B cell (primary cell): ENCODE data around the gene CDS2. TPM values are rescaled to one million over a fixed set of nuclear protein-coding genes. Genes with fewer than 3 reads are reported as not detected.

Experiments
- ATAC-seq: fragments of 200-7000 bp; cut with Tn5 transposase; one replicate; pipeline ENCODE4 v1.10.0; 2021; ENCODE audit warnings: low read depth, mild to moderate bottlenecking, moderate number of reproducible peaks, moderate library complexity
- CTCF ChIA-PET: fragments of 350-600 bp; sonication (Branson Sonifier 250); formaldehyde crosslinking; loops from one replicate; lab custom pipeline; 2021; ENCODE audit warnings: antibody characterized with exemption, inconsistent platforms; lab: Charles Lee
- POLR2A ChIA-PET: fragments of 350-600 bp; sonication (Branson Sonifier 250); formaldehyde crosslinking; loops from one replicate; lab custom pipeline; 2021; ENCODE audit warnings: antibody characterized with exemption; lab: Charles Lee
- DNase-seq: peaks from one replicate; pipeline ENCODE4 v3.0.0; 2013
- H2AFZ ChIP-seq: 2 replicates; pipeline ENCODE4 v1.6.1; 2012; ENCODE audit warnings: mild to moderate bottlenecking, low read depth, low read length; ENCODE audit not compliant: insufficient read depth, poor library complexity, severe bottlenecking
- H3K27ac ChIP-seq, 2 donors: 1 replicate in 1 of 2; 2 replicates in 1 of 2; pipeline ENCODE4 v1.5.1; 2012 to 2013; ENCODE audit warnings: low read length in 2 of 2, mild to moderate bottlenecking in 2 of 2, moderate library complexity in 1 of 2
- H3K27me3 ChIP-seq, 4 experiments: fragments of 200-600 bp in 1 of 4; sonication (generic) in 1 of 4; replicated peaks in 1 of 4; 1 replicate in 2 of 4; 2 replicates in 2 of 4; pipeline versions ENCODE4 v1.6.1 to v1.7.0; 2013 to 2016; ENCODE audit warnings: low read length in 3 of 4, mild to moderate bottlenecking in 2 of 4, mixed read lengths in 1 of 4, moderate library complexity in 1 of 4; ENCODE audit not compliant: insufficient read depth in 4 of 4, control insufficient read depth in 3 of 4; ENCODE audit errors: control extremely low read depth in 1 of 4
- H3K36me3 ChIP-seq, 2 experiments: replicated peaks in 1 of 2; 1 replicate in 1 of 2; 2 replicates in 1 of 2; pipeline versions ENCODE4 v1.6.1 to v1.7.1; 2013; ENCODE audit warnings: low read length in 1 of 2; ENCODE audit not compliant: insufficient read depth in 2 of 2, control insufficient read depth in 1 of 2; ENCODE audit errors: control extremely low read depth in 1 of 2, extremely low read depth in 1 of 2
- H3K4me1 ChIP-seq, 2 donors: fragments of 200-600 bp in 1 of 2; sonication (generic) in 1 of 2; 1 replicate in 1 of 2; 2 replicates in 1 of 2; pipeline versions ENCODE4 v1.5.1 to v1.6.1; 2013 to 2017; ENCODE audit warnings: low read length in 2 of 2; ENCODE audit not compliant: control insufficient read depth in 2 of 2, insufficient read depth in 2 of 2
- H3K4me2 ChIP-seq: replicated peaks from 2 replicates; pipeline ENCODE3; 2012; ENCODE audit warnings: mild to moderate bottlenecking, low read depth, low read length; ENCODE audit not compliant: poor library complexity, severe bottlenecking
- H3K4me3 ChIP-seq, 5 experiments: fragments of 200-600 bp in 1 of 5; sonication (generic) in 1 of 5; 1 replicate in 3 of 5; 2 replicates in 2 of 5; pipeline versions ENCODE4 v1.5.1 to v1.7.0; 2011 to 2016; ENCODE audit warnings: low read length in 4 of 5, mild to moderate bottlenecking in 4 of 5, low read depth in 2 of 5, control low read depth in 1 of 5, moderate library complexity in 1 of 5; ENCODE audit not compliant: insufficient read depth in 1 of 5; ENCODE audit errors: control extremely low read depth in 1 of 5, extremely low read depth in 1 of 5
- H3K79me2 ChIP-seq: fragments of 200-600 bp; sonication (generic); one replicate; pipeline ENCODE4 v1.6.0; 2016; ENCODE audit warnings: low read length; ENCODE audit not compliant: control insufficient read depth, insufficient read depth
- H3K9ac ChIP-seq: fragments of 200-600 bp; sonication (generic); 2 replicates; pipeline ENCODE4 v1.6.1; 2017; ENCODE audit warnings: mild to moderate bottlenecking, low read length, moderate library complexity
- H3K9me3 ChIP-seq, 3 donors: one replicate each; pipeline versions ENCODE4 v1.6.1 to v1.7.1; 2013; ENCODE audit warnings: low read length in 2 of 3; ENCODE audit not compliant: control insufficient read depth in 2 of 3, insufficient read depth in 1 of 3; ENCODE audit errors: control extremely low read depth in 1 of 3
- H4K20me1 ChIP-seq: 2 replicates; pipeline ENCODE4 v1.6.0; 2012; ENCODE audit warnings: mild to moderate bottlenecking, low read length; ENCODE audit not compliant: insufficient read depth, control insufficient read depth, poor library complexity, severe bottlenecking
- H3K27ac Mint-ChIP-seq: one replicate; pipeline ENCODE4 v1.8.0; 2021; ENCODE audit warnings: mixed read lengths
- H3K27me3 Mint-ChIP-seq: one replicate; pipeline ENCODE4 v1.8.0; 2021; ENCODE audit warnings: mixed read lengths
- H3K4me1 Mint-ChIP-seq: one replicate; pipeline ENCODE4 v1.8.0; 2021; ENCODE audit warnings: mixed read lengths
- H3K4me3 Mint-ChIP-seq: one replicate; pipeline ENCODE4 v1.8.0; 2021; ENCODE audit warnings: mixed read lengths
- H3K9me3 Mint-ChIP-seq: one replicate; pipeline ENCODE4 v1.8.0; 2022; ENCODE audit warnings: mixed read lengths; ENCODE audit not compliant: insufficient read depth
- CTCF ChIP-seq: fragments of 200-600 bp; IDR thresholded peaks from one replicate; pipeline ENCODE4 v1.8.0; 2022; ENCODE audit warnings: antibody characterized with exemption, mild to moderate bottlenecking
- EZH2 ChIP-seq: IDR thresholded peaks from 2 replicates; pipeline ENCODE4 v1.6.1; 2012; ENCODE audit warnings: borderline replicate concordance, low read depth, mild to moderate bottlenecking, moderate library complexity, low read length; ENCODE audit not compliant: insufficient read depth, poor library complexity, severe bottlenecking
- WGBS: methylation state at CpG from one replicate; pipeline ENCODE4 v1.1.5; 2013; ENCODE audit warnings: missing lambda C conversion rate; ENCODE audit not compliant: insufficient coverage; 5-methylcytosine and 5-hydroxymethylcytosine counted together
- intact Hi-C: fragments of 100-400 bp; cut with micrococcal nuclease; formaldehyde crosslinking; loops from one replicate; pipeline ENCODE4 v1.10.0; 2022
- polyA plus RNA-seq: library from polyadenylated mRNA; depleted of rRNA; stranded (reverse); fragments of >200 nt; gene quantifications from 2 replicates; pipeline ENCODE4 v1.2.3, GENCODE V29; 2012
- total RNA-seq, 2 donors: library from RNA; stranded (reverse); fragments of 120-200 nt in 1 of 2; gene quantifications; 1 replicate in 1 of 2; 2 replicates in 1 of 2; pipeline versions ENCODE4 v1.2.3 to v1.2.4, GENCODE V29; 2013 to 2022

Gene CDS2
- total and polyA plus RNA-seq, 2 donors (not counting 1 experiment from before 2014, with no cell fraction given): 17.3 to 48.6 TPM

DNA sequence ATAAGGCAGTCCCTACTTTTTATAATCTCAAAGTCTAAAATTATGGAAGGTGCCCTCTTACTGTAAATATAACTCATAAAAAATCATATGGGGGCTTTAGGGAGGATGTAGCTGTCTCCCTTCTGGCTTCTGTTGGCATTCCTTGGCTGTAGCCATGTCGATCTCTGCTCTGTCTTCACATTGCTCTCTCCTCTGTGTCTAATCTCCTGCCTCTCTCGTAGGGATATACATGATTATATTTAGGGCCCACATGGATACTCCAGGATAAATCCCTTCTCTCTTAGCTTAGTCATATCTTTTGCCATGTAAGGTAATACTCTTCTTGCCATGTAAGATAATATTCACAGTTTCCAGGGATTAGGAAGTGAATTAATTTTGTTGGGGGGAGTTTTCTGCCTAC is 28.6 kb downstream of the CDS2 start:
- Mint-ChIP-seq H3K4me3 (no peak overlapping the region), H3K27ac (no peak overlapping the region), H3K27me3 (no peaks in the 10 kb centered on the region), H3K9me3 (no peaks in the 10 kb centered on the region), H3K4me1 (peaks cover 57% of the 10 kb centered on the region)
- no peaks in the 10 kb centered on the region for H3K27me3 ChIP-seq
- H3K4me3 ChIP-seq: no peak overlapping the region
- 80% methylated on average over 1 of the region's 2 CpGs for WGBS
- no peak for DNase-seq
- H3K79me2 ChIP-seq: peaks cover 92% of the 10 kb centered on the region
- intact Hi-C loops: no loop called here
- ChIA-PET POLR2A (no interaction called here), CTCF (interaction anchor here (0.6 to 0.8 kb wide), 2 partner anchors 11 to 50 kb away, joined by 3 read pairs; no protein-coding TSS in a partner anchor)
- H3K9me3 ChIP-seq: no peaks in the 10 kb centered on the region
- peaks cover 88% of the 10 kb centered on the region for H4K20me1 ChIP-seq
- H3K4me1 ChIP-seq: peaks cover 0 to 10% of the 10 kb centered on the region in 2 donors
- H3K9ac ChIP-seq: no peak overlapping the region
- H3K27ac ChIP-seq: no peak overlapping the region
- H3K4me2 ChIP-seq: no peak overlapping the region
- TF ChIP-seq EZH2: no peak
- no peak overlapping the region for H2AFZ ChIP-seq
- H3K36me3 ChIP-seq: peaks cover 0 to 4% of the 10 kb centered on the region in 2 experiments
- no peak for ATAC-seq

GRCh38 chr20:5156675-5157448 is 30.1 kb downstream of the CDS2 start:
- no peaks in the 10 kb centered on the region for H3K9me3 Mint-ChIP-seq
- ATAC-seq: no peak

More at GRCh38 chr20:5156675-5157448, 30.1 kb downstream of the CDS2 start:
- Histone ChIP-seq H3K4me2 (no peak overlapping the region), H3K36me3 (no peaks in the 10 kb centered on the region), H3K9me3 (no peaks in the 10 kb centered on the region), H3K4me3 (no peak overlapping the region), H3K79me2 (peaks cover 92% of the 10 kb centered on the region), H3K27ac (no peak overlapping the region), H3K9ac (no peak overlapping the region), H3K4me1 (peaks cover 0 to 10% of the 10 kb centered on the region in 2 donors), H4K20me1 (peaks cover 81% of the 10 kb centered on the region), H2AFZ (no peak overlapping the region), H3K27me3 (no peaks in the 10 kb centered on the region)
- DNase-seq: no peak
- Mint-ChIP-seq H3K4me1 (peaks cover 66% of the 10 kb centered on the region), H3K4me3 (no peak overlapping the region), H3K27me3 (no peaks in the 10 kb centered on the region), H3K27ac (peak overlapping the region; percentile 37)
- POLR2A ChIA-PET: no interaction called here
- WGBS: 43% methylated on average over 4 of the region's 4 CpGs
- intact Hi-C loops: no loop called here
- no peak for TF ChIP-seq CTCF
- CTCF ChIA-PET: no interaction called here
